IMR-90 (cell line): ENCODE data around the gene ARMH2. TPM values are rescaled to one million over a fixed set of nuclear protein-coding genes. Genes with fewer than 3 reads are reported as not detected.

Source experiments
- ATAC-seq: fragments of 200-7000 bp; cut with Tn5 transposase; 2 replicates; pipeline ENCODE4 v1.9.1; 2020; ENCODE audit warnings: low read depth, mild to moderate bottlenecking, moderate library complexity
- BruUV-seq: library from RNA; stranded (reverse); fragments of 400-500 nt; replicated peaks from 2 replicates; lab custom pipeline; 2021; lab: Mats Ljungman, UMichigan
- CTCF ChIA-PET: fragments of 300-600 bp; formaldehyde crosslinking; extraction: SDS; loops from one replicate; lab custom pipeline; 2021; ENCODE audit warnings: antibody characterized with exemption; lab: Yijun Ruan, JAX
- POLR2A ChIA-PET: fragments of 300-600 bp; sonication (Branson Sonifier 250); formaldehyde crosslinking; loops from one replicate; lab custom pipeline; 2022; ENCODE audit warnings: antibody characterized with exemption; ENCODE audit not compliant: unreplicated experiment; lab: Charles Lee
- DNase-seq: peaks from one replicate; pipeline ENCODE4 v3.0.0; 2013
- H2AFZ ChIP-seq: replicated peaks from 2 replicates; pipeline ENCODE3; 2013; ENCODE audit warnings: low read length, mild to moderate bottlenecking; ENCODE audit not compliant: poor library complexity
- H2AK5ac ChIP-seq: 2 replicates; pipeline ENCODE4 v1.6.1; 2013; ENCODE audit warnings: low read depth, low read length, inconsistent platforms
- H2AK9ac ChIP-seq: replicated peaks from 2 replicates; pipeline ENCODE3; 2013; ENCODE audit warnings: mild to moderate bottlenecking, low read depth, low read length, moderate library complexity; ENCODE audit not compliant: poor library complexity
- H2BK120ac ChIP-seq: 2 replicates; pipeline ENCODE4 v1.6.1; 2013; ENCODE audit warnings: low read depth, low read length, inconsistent platforms
- H2BK15ac ChIP-seq: 3 replicates; pipeline ENCODE4 v1.6.1; 2013; ENCODE audit warnings: low read depth, low read length, inconsistent platforms
- H2BK20ac ChIP-seq: 2 replicates; pipeline ENCODE4 v1.6.1; 2013; ENCODE audit warnings: low read depth, mild to moderate bottlenecking, inconsistent platforms, low read length, moderate library complexity
- H2BK5ac ChIP-seq: 2 replicates; pipeline ENCODE4 v1.6.1; 2013; ENCODE audit warnings: mild to moderate bottlenecking, low read depth, low read length, inconsistent platforms; ENCODE audit not compliant: poor library complexity, severe bottlenecking
- H3K14ac ChIP-seq: replicated peaks from 2 replicates; pipeline ENCODE4 v1.6.1; 2013; ENCODE audit warnings: low read depth, low read length, inconsistent platforms
- H3K18ac ChIP-seq: 2 replicates; pipeline ENCODE4 v1.6.1; 2013; ENCODE audit warnings: low read depth, low read length, control low read depth
- H3K23ac ChIP-seq: 2 replicates; pipeline ENCODE4 v1.6.1; 2013; ENCODE audit warnings: low read depth, low read length, inconsistent platforms
- H3K27ac ChIP-seq: 2 replicates; pipeline ENCODE4 v1.5.1; 2013; ENCODE audit warnings: mild to moderate bottlenecking, control low read depth, low read length; ENCODE audit not compliant: insufficient read depth
- H3K27me3 ChIP-seq: 2 replicates; pipeline ENCODE4 v1.6.1; 2013; ENCODE audit warnings: low read length; ENCODE audit not compliant: control insufficient read depth, insufficient read depth
- H3K36me3 ChIP-seq: 2 replicates; pipeline ENCODE4 v1.6.1; 2013; ENCODE audit warnings: low read length, mixed read lengths; ENCODE audit not compliant: control insufficient read depth, insufficient read depth
- H3K4ac ChIP-seq: 2 replicates; pipeline ENCODE4 v1.6.1; 2013; ENCODE audit warnings: low read depth, low read length, inconsistent platforms
- H3K4me1 ChIP-seq: 2 replicates; pipeline ENCODE4 v1.6.1; 2013; ENCODE audit warnings: low read length, mixed read lengths; ENCODE audit not compliant: control insufficient read depth, insufficient read depth
- H3K4me2 ChIP-seq: 2 replicates; pipeline ENCODE4 v1.6.1; 2013; ENCODE audit warnings: low read depth, mild to moderate bottlenecking, control low read depth, low read length, moderate library complexity
- H3K4me3 ChIP-seq: 2 replicates; pipeline ENCODE4 v1.5.1; 2013; ENCODE audit warnings: low read depth, mild to moderate bottlenecking, control low read depth, low read length, moderate library complexity; ENCODE audit not compliant: insufficient read depth
- H3K56ac ChIP-seq: 2 replicates; pipeline ENCODE4 v1.6.1; 2013; ENCODE audit warnings: low read length, inconsistent platforms; ENCODE audit not compliant: insufficient read depth; ENCODE audit errors: extremely low read depth
- H3K79me1 ChIP-seq, 2 experiments: 2 replicates each; pipeline ENCODE4 v1.6.1; 2013; ENCODE audit warnings: low read length in 2 of 2, inconsistent platforms in 1 of 2, low read depth in 1 of 2
- H3K9ac ChIP-seq: 2 replicates; pipeline ENCODE4 v1.6.1; 2013; ENCODE audit warnings: low read depth, low read length, control low read depth
- H3K9me1 ChIP-seq: 2 replicates; pipeline ENCODE4 v1.6.1; 2013; ENCODE audit warnings: low read length, inconsistent platforms; ENCODE audit not compliant: insufficient read depth
- H3K9me3 ChIP-seq: 2 replicates; pipeline ENCODE4 v1.6.1; 2013; ENCODE audit warnings: low read length; ENCODE audit not compliant: control insufficient read depth, insufficient read depth
- H4K20me1 ChIP-seq: 2 replicates; pipeline ENCODE4 v1.6.1; 2013; ENCODE audit warnings: low read length, inconsistent platforms; ENCODE audit not compliant: insufficient read depth
- H4K5ac ChIP-seq: 2 replicates; pipeline ENCODE4 v1.6.1; 2013; ENCODE audit warnings: mild to moderate bottlenecking, low read depth, low read length, control low read depth
- H4K8ac ChIP-seq, 2 experiments: 2 replicates each; pipeline ENCODE4 v1.6.1; 2013; ENCODE audit warnings: low read depth in 2 of 2, low read length in 2 of 2, control low read depth in 1 of 2, inconsistent platforms in 1 of 2
- H4K91ac ChIP-seq: 2 replicates; pipeline ENCODE4 v1.6.1; 2013; ENCODE audit warnings: low read depth, low read length, inconsistent platforms; ENCODE audit not compliant: insufficient read depth
- CEBPB ChIP-seq: IDR thresholded peaks from 2 replicates; pipeline ENCODE4 v1.6.1; 2012; ENCODE audit warnings: low read depth, low read length, improper control_type of control experiment
- RCOR1 ChIP-seq: IDR thresholded peaks from 2 replicates; pipeline ENCODE4 v1.6.1; 2012; ENCODE audit warnings: mild to moderate bottlenecking, low read length, improper control_type of control experiment; ENCODE audit not compliant: insufficient replicate concordance
- WGBS, 2 experiments: methylation state at CpG; one replicate each; pipeline versions ENCODE4 v1.1.5 to v1.1.7; 2013; ENCODE audit warnings: missing lambda C conversion rate in 2 of 2; ENCODE audit not compliant: insufficient read length in 1 of 2; ENCODE audit errors: extremely low coverage in 2 of 2; 5-methylcytosine and 5-hydroxymethylcytosine counted together
- dilution Hi-C: fragments of 300-500 bp; cut with HindIII; formaldehyde crosslinking; loops from one replicate; pipeline ENCODE4 v1.14.3; 2018; ENCODE audit warnings: low sequenced_read_pairs; ENCODE audit not compliant: unreplicated experiment
- in situ Hi-C: fragments of 300-500 bp; cut with MboI; formaldehyde crosslinking; loops from 3 replicates; pipeline ENCODE4 v1.14.3; 2019; ENCODE audit warnings: low sequenced_read_pairs, inconsistent platforms, mixed read lengths
- intact Hi-C: fragments of 100-400 bp; cut with micrococcal nuclease; formaldehyde crosslinking; loops from 2 replicates; pipeline ENCODE4 v1.10.0; 2022
- polyA plus RNA-seq, 3 experiments: library from polyadenylated mRNA; depleted of rRNA; stranded (reverse); fragments of >200 nt; gene quantifications; 2 replicates each; pipeline ENCODE4 v1.2.3, GENCODE V29; 2012; ENCODE audit warnings: low replicate concordance in 1 of 3
- total RNA-seq: library from RNA; depleted of rRNA; stranded (reverse); fragments of >200 nt; gene quantifications from 2 replicates; pipeline ENCODE4 v1.2.3, GENCODE V29; 2012

ARMH2 gene
- total and polyA plus RNA-seq, 2 of the 4 experiments (the other 2 are of a cell fraction) = not detected

GRCh38 chr6:24752917-24753492 is 45.7 kb downstream of the ARMH2 start:
- Histone ChIP-seq H3K27me3 (no peaks in the 10 kb centered on the region), H3K9me1 (no peaks in the 10 kb centered on the region), H2AK9ac (no peak overlapping the region), H3K4ac (no peak overlapping the region), H3K4me2 (no peak overlapping the region), H3K4me3 (no peak overlapping the region), H2BK120ac (no peak overlapping the region), H3K9ac (no peak overlapping the region), H2BK20ac (no peak overlapping the region), H3K56ac (no peak overlapping the region), H3K18ac (no peak overlapping the region), H3K9me3 (no peaks in the 10 kb centered on the region), H3K4me1 (no peaks in the 10 kb centered on the region), H2BK5ac (no peak overlapping the region), H3K27ac (no peak overlapping the region), H4K20me1 (no peaks in the 10 kb centered on the region), H3K23ac (no peak overlapping the region), H4K8ac (no peak overlapping the region), H2AFZ (peak overlapping the region; percentile 43), H4K91ac (no peak overlapping the region), H3K36me3 (no peaks in the 10 kb centered on the region), H3K79me1 (no peaks in the 10 kb centered on the region), H2BK15ac (no peak overlapping the region), H2AK5ac (no peak overlapping the region), H4K5ac (no peak overlapping the region), H3K14ac (no peak overlapping the region)
- peak; percentile 76 for TF ChIP-seq CEBPB
- TF ChIP-seq RCOR1 = no peak
- POLR2A ChIA-PET = no interaction called here
- ATAC-seq (no peak), DNase-seq (no peak)
- intact Hi-C loops (no loop called here), dilution Hi-C loops (no loop called here), in situ Hi-C loops (no loop called here)
- no CpG with 5 or more reads among the region's 1 CpG for WGBS, 2 experiments
- CTCF ChIA-PET = no interaction called here
- no TSS peak for BruUV-seq
